Tibial nerve (tissue), 4 donors: ENCODE data around the gene CCR8. TPM values are rescaled to one million over a fixed set of nuclear protein-coding genes. Genes with fewer than 3 reads are reported as not detected.

Experiments
- DNase-seq, 2 donors: peaks; one replicate each; pipeline ENCODE4 v3.0.0-alpha.2; 2019; ENCODE audit warnings: low spot score in 2 of 2
- H3K27ac ChIP-seq, 4 donors: fragments of 200-600 bp; sonication (generic) in 3 of 4; one replicate each; pipeline ENCODE4 v1.5.1; 2017 to 2019; ENCODE audit warnings: mild to moderate bottlenecking in 1 of 4
- H3K27me3 ChIP-seq, 2 donors: fragments of 200-600 bp; sonication (generic) in 1 of 2; one replicate each; pipeline versions ENCODE4 v1.5.1 to v1.6.0; 2017 to 2019
- H3K36me3 ChIP-seq, 3 donors: fragments of 200-600 bp; sonication (generic); one replicate each; pipeline ENCODE4 v1.5.1; 2018 to 2019
- H3K4me1 ChIP-seq, 4 donors: fragments of 200-600 bp; sonication (generic) in 3 of 4; one replicate each; pipeline ENCODE4 v1.5.1; 2017 to 2019
- H3K4me3 ChIP-seq, 4 donors: fragments of 200-600 bp; sonication (generic) in 3 of 4; one replicate each; pipeline ENCODE4 v1.5.1; 2017 to 2019; ENCODE audit warnings: mild to moderate bottlenecking in 1 of 4, moderate library complexity in 1 of 4
- H3K9me3 ChIP-seq, 4 donors: fragments of 200-600 bp; sonication (generic) in 3 of 4; one replicate each; pipeline ENCODE4 v1.5.1; 2017 to 2019
- CTCF ChIP-seq, 5 experiments: fragments of 200-600 bp in 3 of 5; fragments of 450-650 bp in 2 of 5; sonication (generic) in 3 of 5; IDR thresholded peaks; one replicate each; pipeline ENCODE4 v1.5.1; 2016 to 2019; ENCODE audit warnings: antibody characterized with exemption in 5 of 5, mild to moderate bottlenecking in 3 of 5, moderate library complexity in 2 of 5
- EP300 ChIP-seq, 2 donors: sonication (generic); formaldehyde crosslinking; IDR thresholded peaks; one replicate each; pipeline ENCODE4 v1.6.1; 2017; ENCODE audit warnings: antibody characterized with exemption in 2 of 2, mild to moderate bottlenecking in 1 of 2
- POLR2A ChIP-seq, 2 donors: fragments of 450-650 bp; IDR thresholded peaks; one replicate each; pipeline ENCODE4 v1.6.1; 2017; ENCODE audit warnings: antibody characterized with exemption in 2 of 2, mild to moderate bottlenecking in 2 of 2, moderate library complexity in 2 of 2
- WGBS, 2 donors: methylation state at CpG; one replicate each; pipeline ENCODE4 v1.1.5; 2018; 5-methylcytosine and 5-hydroxymethylcytosine counted together
- total RNA-seq, 4 donors: library from RNA; depleted of rRNA; stranded (reverse); fragments of >200 nt; gene quantifications; one replicate each; pipeline ENCODE4 v1.1.0, GENCODE V29; 2016

CCR8 gene
- total RNA-seq, 4 donors from 2014 or later: not detected

DNA sequence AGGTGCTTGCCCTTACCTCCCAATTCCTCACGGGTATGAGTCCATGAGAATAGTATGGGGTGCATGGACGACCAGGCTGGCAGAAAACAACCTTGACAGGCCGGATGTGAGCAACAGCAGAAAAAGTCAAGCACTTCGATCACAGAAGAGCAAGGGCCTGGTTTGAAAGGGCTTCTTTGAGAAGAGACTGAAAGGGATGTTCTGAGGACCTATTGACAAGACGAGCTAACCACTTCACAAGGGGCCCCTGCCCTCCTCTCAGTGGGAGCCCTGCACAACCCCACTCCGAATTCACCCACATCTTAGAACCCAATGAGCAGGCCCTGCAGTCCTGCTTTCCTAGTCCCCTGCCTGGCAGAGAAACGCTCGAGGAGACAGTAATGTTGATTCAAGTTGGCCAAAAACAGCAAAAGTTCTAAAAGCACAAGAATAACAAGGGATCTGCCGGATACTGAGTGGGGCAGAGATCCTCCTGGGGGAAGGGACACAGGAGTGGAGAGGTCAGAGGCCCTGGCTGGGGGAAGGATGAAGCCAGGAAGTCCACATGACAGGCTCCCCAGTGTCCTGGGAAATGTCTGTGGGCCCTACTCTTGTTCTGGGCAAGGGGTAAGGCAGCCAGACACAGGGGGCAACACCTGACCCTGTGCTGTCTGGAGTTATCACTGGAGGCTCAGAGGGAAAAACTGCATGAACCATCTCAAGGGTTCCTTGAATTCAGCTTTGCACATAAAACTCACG, 34.9 kb upstream of the CCR8 start:
- no peaks in the 10 kb centered on the region for H3K27me3 ChIP-seq
- TF ChIP-seq EP300 (IDR thresholded peaks at IDR 0.05) (no peak), POLR2A (IDR thresholded peaks at IDR 0.05) (no peak), CTCF (IDR thresholded peaks at IDR 0.05) (no peak)
- no peak overlapping the region for H3K27ac ChIP-seq
- H3K4me3 ChIP-seq: no peak overlapping the region
- H3K4me1 ChIP-seq: peaks cover 0 to 6% (median 0%) of the 10 kb centered on the region in 4 donors
- DNase-seq: no peak
- WGBS, 2 donors: 48 to 55% methylated on average over 10 of the region's 10 CpGs
- no peaks in the 10 kb centered on the region for H3K36me3 ChIP-seq
- peaks cover 0 to 16% (median 2%) of the 10 kb centered on the region in 4 donors for H3K9me3 ChIP-seq

- TF ChIP-seq CTCF (IDR thresholded peaks at IDR 0.05) (no peak), POLR2A (IDR thresholded peaks at IDR 0.05) (no peak)
- H3K36me3 ChIP-seq: no peaks in the 10 kb centered on the region
- no peak overlapping the region for H3K4me3 ChIP-seq
- H3K4me1 ChIP-seq: peaks cover 0 to 6% (median 0%) of the 10 kb centered on the region in 4 donors
- no peak for DNase-seq
- peaks cover 0 to 23% (median 2%) of the 10 kb centered on the region in 4 donors for H3K9me3 ChIP-seq
- WGBS, 2 donors: 51 to 53% methylated on average over 5 of the region's 5 CpGs
- H3K27me3 ChIP-seq: no peaks in the 10 kb centered on the region
- no peak overlapping the region for H3K27ac ChIP-seq
These were observed 34.2 kb upstream of the CCR8 start for GRCh38 chr3:39295184-39295775.

- Histone ChIP-seq H3K36me3 (no peaks in the 10 kb centered on the region), H3K9me3 (peaks cover 0 to 32% (median 2%) of the 10 kb centered on the region in 4 donors), H3K27ac (no peak overlapping the region), H3K27me3 (no peaks in the 10 kb centered on the region), H3K4me3 (no peak overlapping the region), H3K4me1 (peaks cover 0 to 6% (median 0%) of the 10 kb centered on the region in 4 donors)
- DNase-seq: no peak
- 77 to 81% methylated on average over 4 of the region's 4 CpGs for WGBS, 2 donors
- TF ChIP-seq EP300 (IDR thresholded peaks at IDR 0.05): no peak
These were observed 33.1 kb upstream of the CCR8 start for GRCh38 chr3:39296197-39297077.

GRCh38 chr3:39299279-39299678, 30.2 kb upstream of the CCR8 start:
- TF ChIP-seq POLR2A (IDR thresholded peaks at IDR 0.05): no peak
- no peak for TF ChIP-seq CTCF (IDR thresholded peaks at IDR 0.05)
- no peak for TF ChIP-seq EP300 (IDR thresholded peaks at IDR 0.05)
- no peaks in the 10 kb centered on the region for H3K36me3 ChIP-seq
- no peak overlapping the region for H3K27ac ChIP-seq
- H3K9me3 ChIP-seq: peaks cover 0 to 56% (median 2%) of the 10 kb centered on the region in 4 donors
- H3K4me1 ChIP-seq: peaks cover 0 to 6% (median 0%) of the 10 kb centered on the region in 4 donors
- H3K4me3 ChIP-seq: no peak overlapping the region
- no peaks in the 10 kb centered on the region for H3K27me3 ChIP-seq
- no peak for DNase-seq

GRCh38 chr3:39302178-39302577, 27.3 kb upstream of the CCR8 start:
- H3K27me3 ChIP-seq: no peaks in the 10 kb centered on the region
- TF ChIP-seq CTCF (IDR thresholded peaks at IDR 0.05) (no peak), EP300 (IDR thresholded peaks at IDR 0.05) (no peak), POLR2A (IDR thresholded peaks at IDR 0.05) (no peak)
- H3K4me1 ChIP-seq: no peaks in the 10 kb centered on the region
- no peak overlapping the region for H3K27ac ChIP-seq
- no peak overlapping the region for H3K4me3 ChIP-seq
- H3K9me3 ChIP-seq: peaks cover 0 to 74% (median 2%) of the 10 kb centered on the region in 4 donors
- DNase-seq: no peak
- 86 to 90% methylated on average over 2 of the region's 2 CpGs for WGBS, 2 donors
- no peaks in the 10 kb centered on the region for H3K36me3 ChIP-seq
